T-cell (primary cell): ENCODE data around the gene SGTA. TPM values are rescaled to one million over a fixed set of nuclear protein-coding genes. Genes with fewer than 3 reads are reported as not detected.

Experiments
- ATAC-seq, 4 experiments: fragments of 200-7000 bp in 3 of 4; fragments of 150-1000 bp in 1 of 4; cut with Tn5 transposase; replicated peaks in 1 of 4; 1 replicate in 3 of 4; 2 replicates in 1 of 4; pipeline ENCODE4 v1.10.0; 2021; ENCODE audit warnings: moderate library complexity in 3 of 4, mild to moderate bottlenecking in 2 of 4, moderate number of reproducible peaks in 1 of 4
- CTCF ChIA-PET, 2 donors: fragments of 300-600 bp; sonication (Branson Sonifier 250); formaldehyde crosslinking; loops; one replicate each; lab custom pipeline; 2022; ENCODE audit warnings: antibody characterized with exemption in 2 of 2; lab: Charles Lee
- POLR2A ChIA-PET, 2 donors: fragments of 300-600 bp; sonication (Branson Sonifier 250); formaldehyde crosslinking; loops; one replicate each; lab custom pipeline; 2022; ENCODE audit warnings: antibody characterized with exemption in 2 of 2; lab: Charles Lee
- DNase-seq, 35 experiments: peaks; one replicate each; pipeline versions ENCODE4 v3.0.0 to v3.0.0-alpha.2; 2013 to 2023
- H3K27ac ChIP-seq: one replicate; pipeline ENCODE4 v1.5.1; 2013; ENCODE audit warnings: low read length
- H3K27me3 ChIP-seq, 2 experiments: replicated peaks in 1 of 2; 1 replicate in 1 of 2; 2 replicates in 1 of 2; pipeline versions ENCODE4 v1.6.1 to v1.7.0; 2013; ENCODE audit warnings: low read length in 1 of 2, mixed read lengths in 1 of 2; ENCODE audit not compliant: control insufficient read depth in 2 of 2, insufficient read depth in 2 of 2; ENCODE audit errors: extremely low read depth in 1 of 2
- H3K36me3 ChIP-seq, 2 donors: 1 replicate in 1 of 2; 2 replicates in 1 of 2; pipeline versions ENCODE4 v1.6.1 to v1.7.0; 2013; ENCODE audit warnings: low read length in 1 of 2; ENCODE audit not compliant: control insufficient read depth in 2 of 2, insufficient read depth in 1 of 2; ENCODE audit errors: extremely low read depth in 1 of 2
- H3K4me1 ChIP-seq, 2 experiments: 1 replicate in 1 of 2; 2 replicates in 1 of 2; pipeline versions ENCODE4 v1.6.1 to v1.7.0; 2013; ENCODE audit warnings: low read length in 2 of 2, mixed read lengths in 1 of 2; ENCODE audit not compliant: insufficient read depth in 2 of 2, control insufficient read depth in 1 of 2; ENCODE audit errors: extremely low read depth in 1 of 2
- H3K4me3 ChIP-seq, 2 donors: 1 replicate in 1 of 2; 2 replicates in 1 of 2; pipeline versions ENCODE4 v1.5.1 to v1.7.0; 2013; ENCODE audit warnings: mild to moderate bottlenecking in 2 of 2, low read length in 1 of 2, moderate library complexity in 1 of 2; ENCODE audit not compliant: control insufficient read depth in 1 of 2; ENCODE audit errors: extremely low read depth in 1 of 2
- H3K9me3 ChIP-seq: 2 replicates; pipeline ENCODE4 v1.7.0; 2013
- H3K27ac Mint-ChIP-seq, 2 donors: one replicate each; pipeline ENCODE4 v1.8.0; 2020 to 2021; ENCODE audit warnings: mild to moderate bottlenecking in 2 of 2, mixed read lengths in 2 of 2
- H3K27me3 Mint-ChIP-seq, 2 donors: one replicate each; pipeline ENCODE4 v1.8.0; 2021 to 2022; ENCODE audit warnings: mixed read lengths in 2 of 2
- H3K36me3 Mint-ChIP-seq: one replicate; pipeline ENCODE4 v1.8.0; 2021; ENCODE audit warnings: mixed read lengths
- H3K4me1 Mint-ChIP-seq, 3 donors: one replicate each; pipeline ENCODE4 v1.8.0; 2020 to 2022; ENCODE audit warnings: mixed read lengths in 3 of 3, mild to moderate bottlenecking in 1 of 3
- H3K4me3 Mint-ChIP-seq, 3 donors: one replicate each; pipeline ENCODE4 v1.8.0; 2020 to 2022; ENCODE audit warnings: mild to moderate bottlenecking in 3 of 3, mixed read lengths in 3 of 3, moderate library complexity in 3 of 3
- H3K9me3 Mint-ChIP-seq, 3 donors: one replicate each; pipeline ENCODE4 v1.8.0; 2020 to 2022; ENCODE audit warnings: mixed read lengths in 3 of 3
- WGBS: methylation state at CpG from one replicate; pipeline ENCODE4 v1.1.5; 2013; ENCODE audit warnings: missing lambda C conversion rate; ENCODE audit not compliant: insufficient coverage; 5-methylcytosine and 5-hydroxymethylcytosine counted together
- total RNA-seq, 35 experiments: library from RNA in 6 of 35; stranded (reverse) in 6 of 35; fragments of 120-200 nt in 1 of 35; gene quantifications; one replicate each; pipeline versions ENCODE4 v1.2.1 to v1.2.4 and lab custom pipeline; 2013 to 2026

Gene SGTA
- total RNA-seq (10 to 100 TPM; 28.9 to 42.5 (median 36.7) TPM), total RNA-seq (lab: John Stamatoyannopoulos, UW) (38.2 to 102 (median 48.4) reads per million in 29 experiments)
- total RNA-seq (2013): 17.8 TPM

DNA sequence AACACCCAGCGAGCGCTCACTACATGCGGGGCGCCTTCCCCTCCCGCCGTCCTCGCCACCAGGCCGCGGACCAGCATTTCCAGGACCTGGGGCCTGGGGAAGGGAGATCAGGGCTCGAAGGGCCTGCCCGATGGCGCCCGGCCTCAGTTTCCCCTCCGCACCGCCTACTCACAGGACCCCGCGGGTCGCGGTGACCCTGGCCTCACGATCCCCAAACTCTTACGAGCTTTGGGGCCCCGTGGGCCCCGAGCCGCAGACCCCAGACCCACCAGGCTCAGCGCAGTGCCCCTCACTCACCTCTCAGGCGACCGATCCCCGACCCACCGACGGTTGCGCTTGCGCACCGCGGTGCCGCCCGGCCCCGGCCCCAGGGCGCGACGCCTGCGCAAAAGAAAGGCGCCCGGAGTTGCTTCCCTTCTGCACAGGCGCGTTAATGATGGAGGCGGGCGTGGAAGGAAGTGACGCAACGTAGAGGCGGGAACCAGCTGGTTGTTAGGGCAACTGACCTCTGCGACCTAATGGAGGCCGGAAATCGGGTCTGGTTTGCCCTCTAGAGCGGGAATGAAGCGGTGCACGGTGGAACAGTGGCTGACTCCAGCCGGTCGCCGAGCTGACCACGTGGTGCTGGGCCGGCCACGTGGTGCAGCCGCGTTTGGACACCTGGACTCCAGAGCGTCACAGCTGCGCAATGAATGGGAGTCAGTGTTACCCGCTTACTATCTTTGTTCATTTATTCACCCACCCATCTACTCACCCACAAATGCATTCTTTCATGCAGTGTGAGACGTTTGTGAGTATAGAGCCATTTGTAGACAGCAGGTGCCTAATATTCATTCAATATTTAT lies at the start of gene SGTA:
TSS of gene SGTA (minus strand) at position 338 of the 845 bp plus-strand sequence. CDS start 14,205 bp downstream, outside the sequence.
- H3K4me3 Mint-ChIP-seq: peak within 1 kb of the TSS; percentile 82 to 86 (median 84)
- H3K36me3 ChIP-seq: peaks cover 2% of the 10 kb centered on the region in 2 donors
- H3K4me1 Mint-ChIP-seq: peaks cover 51 to 67% (median 64%) of the 10 kb centered on the region in 3 donors
- under 1% methylated on average over 60 of the region's 68 CpGs for WGBS
- peak within 1 kb of the TSS; percentile 90 to 93 for H3K4me3 ChIP-seq
- H3K4me1 ChIP-seq: peaks cover 11 to 56% of the 10 kb centered on the region in 2 experiments
- ChIA-PET CTCF (interaction anchor here in 1 of 2 donors (0.5 to 0.8 kb wide), 2 partner anchors 135 to 1204 kb away, joined by 3 read pairs; no protein-coding TSS in a partner anchor), POLR2A (no interaction called here)
- no peaks in the 10 kb centered on the region for H3K27me3 Mint-ChIP-seq
- H3K36me3 Mint-ChIP-seq: no peaks in the 10 kb centered on the region
- peak within 1 kb of the TSS; percentile 80 for H3K27ac ChIP-seq
- H3K9me3 Mint-ChIP-seq: no peaks in the 10 kb centered on the region
- peak; percentile 91 to 98 (median 95) for DNase-seq
- peak within 1 kb of the TSS; percentile 90 to 96 for H3K27ac Mint-ChIP-seq
- peaks cover 0 to 4% of the 10 kb centered on the region in 2 experiments for H3K27me3 ChIP-seq
- peak; percentile 56 to 72 (median 69) for ATAC-seq
- H3K9me3 ChIP-seq: no peaks in the 10 kb centered on the region

GRCh38 chr19:2827840-2828489 lies 44.9 kb upstream of the SGTA start:
- no peak for ATAC-seq
- H3K4me3 Mint-ChIP-seq: no peak overlapping the region
- peaks cover 7 to 12% of the 10 kb centered on the region in 2 donors for H3K36me3 ChIP-seq

GRCh38 chr19:2827022-2827421 lies 43.9 kb upstream of the SGTA start:
- Mint-ChIP-seq H3K36me3 (peaks cover 34% of the 10 kb centered on the region), H3K27me3 (no peaks in the 10 kb centered on the region), H3K9me3 (peaks cover 0 to 8% (median 3%) of the 10 kb centered on the region in 3 donors), H3K27ac (no peak overlapping the region), H3K4me3 (no peak overlapping the region), H3K4me1 (no peaks in the 10 kb centered on the region)
- no peak for ATAC-seq
- no CpG with 5 or more reads among the region's 2 CpGs for WGBS
- no peak overlapping the region for H3K27ac ChIP-seq
- H3K4me1 ChIP-seq: no peaks in the 10 kb centered on the region
- H3K27me3 ChIP-seq: no peaks in the 10 kb centered on the region
- ChIA-PET CTCF (interaction anchor here in 1 of 2 donors (0.6 kb wide), 1 partner anchor 47 kb away, joined by 3 read pairs; no protein-coding TSS in a partner anchor), POLR2A (no interaction called here)
- H3K9me3 ChIP-seq: no peaks in the 10 kb centered on the region
- peaks cover 0 to 7% of the 10 kb centered on the region in 2 donors for H3K36me3 ChIP-seq
- DNase-seq: no peak
- no peak overlapping the region for H3K4me3 ChIP-seq

More at GRCh38 chr19:2827840-2828489, 44.9 kb upstream of the SGTA start:
- H3K27ac Mint-ChIP-seq: no peak overlapping the region
- no peaks in the 10 kb centered on the region for H3K27me3 Mint-ChIP-seq
- ChIA-PET CTCF (interaction anchor here in 1 of 2 donors (0.6 kb wide), 1 partner anchor 46 kb away, joined by 3 read pairs; no protein-coding TSS in a partner anchor), POLR2A (no interaction called here)
- no peaks in the 10 kb centered on the region for H3K4me1 ChIP-seq
- no peaks in the 10 kb centered on the region for H3K27me3 ChIP-seq
- peaks cover 3% of the 10 kb centered on the region for H3K9me3 ChIP-seq
- DNase-seq: no peak
- H3K4me1 Mint-ChIP-seq: no peaks in the 10 kb centered on the region
- no peak overlapping the region for H3K4me3 ChIP-seq
- H3K27ac ChIP-seq: no peak overlapping the region
- WGBS: 83% methylated on average over 10 of the region's 13 CpGs
- H3K36me3 Mint-ChIP-seq: peaks cover 39% of the 10 kb centered on the region
- peaks cover 3 to 8% (median 6%) of the 10 kb centered on the region in 3 donors for H3K9me3 Mint-ChIP-seq

- no peak for ATAC-seq
- Mint-ChIP-seq H3K36me3 (peaks cover 26% of the 10 kb centered on the region), H3K9me3 (no peaks in the 10 kb centered on the region), H3K4me1 (peaks cover 3 to 11% (median 6%) of the 10 kb centered on the region in 3 donors), H3K4me3 (no peak overlapping the region), H3K27ac (no peak overlapping the region), H3K27me3 (no peaks in the 10 kb centered on the region)
- DNase-seq: no peak
- H3K27me3 ChIP-seq: no peaks in the 10 kb centered on the region
- H3K36me3 ChIP-seq: peaks cover 0 to 3% of the 10 kb centered on the region in 2 donors
- peaks cover 4 to 17% of the 10 kb centered on the region in 2 experiments for H3K4me1 ChIP-seq
- CTCF ChIA-PET: interaction anchor here in 1 of 2 donors (0.5 kb wide), 1 partner anchor 141 kb away, joined by 3 read pairs; no protein-coding TSS in a partner anchor
- WGBS: 75% methylated on average over 8 of the region's 8 CpGs
- H3K27ac ChIP-seq: no peak overlapping the region
- H3K9me3 ChIP-seq: no peaks in the 10 kb centered on the region
- POLR2A ChIA-PET: interaction anchor here in 1 of 2 donors (0.6 kb wide), 1 partner anchor 90 kb away, joined by 3 read pairs; no protein-coding TSS in a partner anchor
- H3K4me3 ChIP-seq: no peak overlapping the region
Measured at GRCh38 chr19:2824129-2824528, 41.1 kb upstream of the SGTA start.

DNA sequence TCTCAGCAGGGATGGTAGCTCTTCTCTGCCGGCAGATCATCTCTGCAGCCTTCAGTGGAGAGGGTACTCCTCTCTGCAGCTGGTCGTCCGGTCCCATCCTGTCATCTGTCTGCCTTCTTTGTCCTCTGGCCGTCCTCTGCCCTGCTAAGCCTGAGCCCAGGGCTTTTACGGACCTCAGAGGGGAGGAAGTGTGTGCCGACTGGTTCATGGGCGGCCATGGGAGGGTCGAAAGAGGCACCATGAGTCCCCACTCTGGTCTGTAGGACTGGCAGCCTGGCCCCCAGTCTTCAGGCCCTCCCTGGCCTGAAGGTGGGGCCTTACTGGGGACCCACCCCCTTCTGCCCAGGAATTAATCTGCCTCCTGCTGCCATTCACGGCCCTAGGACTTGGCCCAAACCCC lies 40.6 kb upstream of the SGTA start:
- H3K36me3 Mint-ChIP-seq: peaks cover 24% of the 10 kb centered on the region
- WGBS: 76% methylated on average over 9 of the region's 9 CpGs
- ATAC-seq: no peak

GRCh38 chr19:2822846-2823245 lies 39.8 kb upstream of the SGTA start:
- H3K27ac Mint-ChIP-seq: no peak overlapping the region
- peaks cover 16% of the 10 kb centered on the region for H3K36me3 Mint-ChIP-seq
- peaks cover 3 to 11% (median 6%) of the 10 kb centered on the region in 3 donors for H3K4me1 Mint-ChIP-seq
- POLR2A ChIA-PET: interaction anchor here in 1 of 2 donors (0.6 kb wide), 1 partner anchor 29 kb away, joined by 3 read pairs; no protein-coding TSS in a partner anchor
- WGBS: 80% methylated on average over 1 of the region's 5 CpGs
- no peak overlapping the region for H3K27ac ChIP-seq
- H3K27me3 ChIP-seq: no peaks in the 10 kb centered on the region
- ATAC-seq: no peak
- H3K4me3 ChIP-seq: no peak overlapping the region
- DNase-seq: no peak
- H3K4me3 Mint-ChIP-seq: no peak overlapping the region
- no peaks in the 10 kb centered on the region for H3K27me3 Mint-ChIP-seq
- H3K36me3 ChIP-seq: peaks cover 0 to 3% of the 10 kb centered on the region in 2 donors
- peaks cover 4 to 18% of the 10 kb centered on the region in 2 experiments for H3K4me1 ChIP-seq
- H3K9me3 Mint-ChIP-seq: no peaks in the 10 kb centered on the region
- no peaks in the 10 kb centered on the region for H3K9me3 ChIP-seq
- CTCF ChIA-PET: no interaction called here

More for the DNA sequence above, 40.6 kb upstream of the SGTA start:
- H3K4me1 Mint-ChIP-seq: peaks cover 3 to 11% (median 6%) of the 10 kb centered on the region in 3 donors
- no peak overlapping the region for H3K4me3 Mint-ChIP-seq
- CTCF ChIA-PET: no interaction called here
- Histone ChIP-seq H3K9me3 (no peaks in the 10 kb centered on the region), H3K4me1 (peaks cover 4 to 18% of the 10 kb centered on the region in 2 experiments), H3K4me3 (no peak overlapping the region), H3K27me3 (no peaks in the 10 kb centered on the region), H3K27ac (no peak overlapping the region), H3K36me3 (peaks cover 0 to 3% of the 10 kb centered on the region in 2 donors)
- no peak for DNase-seq
- no peaks in the 10 kb centered on the region for H3K27me3 Mint-ChIP-seq
- H3K9me3 Mint-ChIP-seq: no peaks in the 10 kb centered on the region
- POLR2A ChIA-PET: no interaction called here
- H3K27ac Mint-ChIP-seq: no peak overlapping the region
